NCI-H2171 (cell line): ENCODE results near the gene RALGAPA2.

Source experiments
- DNase-seq: peaks from one replicate; lab custom pipeline; 2025; lab: John Stamatoyannopoulos, UW

The RALGAPA2 gene

GRCh38 chr20:20432618-20433286 lies 279.7 kb downstream of the RALGAPA2 start:
- DNase-seq = no peak

- DNase-seq = no peak
Measured at GRCh38 chr20:20430066-20430465, 282.4 kb downstream of the RALGAPA2 start.

DNA sequence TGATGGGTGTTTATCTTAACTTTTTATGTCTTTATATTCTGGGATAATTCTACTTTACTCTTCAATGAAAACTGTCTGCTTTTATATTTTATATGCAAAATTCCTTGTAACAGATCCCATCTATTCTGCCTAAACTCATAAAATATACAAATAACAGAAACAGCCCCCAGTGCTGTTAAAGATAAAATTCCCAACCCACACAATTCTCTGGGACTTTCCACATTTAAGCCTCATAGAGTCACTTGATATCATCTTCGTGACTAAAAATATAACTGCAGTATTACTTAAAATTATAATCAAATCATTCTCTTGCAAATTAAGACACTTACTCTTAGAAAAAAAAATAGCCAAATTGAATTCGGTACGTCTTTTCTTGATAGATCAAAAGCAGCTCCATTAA lies 284.4 kb downstream of the RALGAPA2 start:
- no peak for DNase-seq

DNA sequence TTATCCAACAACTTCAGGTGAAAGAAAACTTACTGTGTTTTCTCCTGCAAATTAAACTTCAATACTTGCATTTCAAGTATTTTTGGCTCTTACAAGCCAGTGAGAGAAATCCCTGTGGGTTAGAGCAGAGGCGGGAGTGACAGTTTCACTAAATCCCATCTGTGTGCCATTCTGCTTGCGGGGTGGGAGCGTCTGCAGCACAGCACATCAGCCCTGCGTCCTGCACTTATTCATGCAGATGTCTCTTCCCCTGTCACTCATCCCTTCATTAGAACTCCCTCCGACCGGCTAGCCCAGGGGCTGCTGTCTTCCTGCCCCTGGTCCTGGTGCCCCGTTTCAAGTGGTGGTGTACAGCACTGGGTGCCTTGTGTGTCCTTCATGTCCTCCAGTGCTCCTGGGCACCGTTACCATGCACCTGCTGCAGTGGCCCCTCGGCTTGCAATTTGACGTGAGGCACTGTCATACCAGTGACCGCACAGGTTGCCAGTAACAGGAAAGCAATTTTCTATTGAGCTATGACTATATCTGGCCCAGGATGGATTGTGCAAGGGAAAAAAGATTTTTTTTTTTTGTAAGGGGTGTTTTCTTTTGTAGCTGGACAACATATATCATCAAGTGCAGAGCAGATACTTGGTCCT lies 285.1 kb downstream of the RALGAPA2 start:
- DNase-seq = peak; percentile 19

DNA sequence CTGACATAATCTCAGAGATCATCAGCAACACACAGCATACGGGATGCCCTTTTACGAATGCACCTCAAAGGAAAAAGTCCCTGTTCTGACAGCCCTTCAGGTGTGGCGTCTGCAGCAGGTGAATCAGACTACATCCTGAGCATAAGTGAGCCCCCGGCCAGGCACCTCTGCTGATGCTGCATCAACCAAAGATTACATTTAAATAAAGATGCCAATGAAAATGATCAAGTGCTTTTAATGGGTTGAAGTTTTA lies 285.9 kb downstream of the RALGAPA2 start:
- no peak for DNase-seq

GRCh38 chr20:20425823-20426654 lies 286.4 kb downstream of the RALGAPA2 start:
- DNase-seq = no peak

- DNase-seq = no peak
Measured at GRCh38 chr20:20423117-20423516, 289.3 kb downstream of the RALGAPA2 start.

DNA sequence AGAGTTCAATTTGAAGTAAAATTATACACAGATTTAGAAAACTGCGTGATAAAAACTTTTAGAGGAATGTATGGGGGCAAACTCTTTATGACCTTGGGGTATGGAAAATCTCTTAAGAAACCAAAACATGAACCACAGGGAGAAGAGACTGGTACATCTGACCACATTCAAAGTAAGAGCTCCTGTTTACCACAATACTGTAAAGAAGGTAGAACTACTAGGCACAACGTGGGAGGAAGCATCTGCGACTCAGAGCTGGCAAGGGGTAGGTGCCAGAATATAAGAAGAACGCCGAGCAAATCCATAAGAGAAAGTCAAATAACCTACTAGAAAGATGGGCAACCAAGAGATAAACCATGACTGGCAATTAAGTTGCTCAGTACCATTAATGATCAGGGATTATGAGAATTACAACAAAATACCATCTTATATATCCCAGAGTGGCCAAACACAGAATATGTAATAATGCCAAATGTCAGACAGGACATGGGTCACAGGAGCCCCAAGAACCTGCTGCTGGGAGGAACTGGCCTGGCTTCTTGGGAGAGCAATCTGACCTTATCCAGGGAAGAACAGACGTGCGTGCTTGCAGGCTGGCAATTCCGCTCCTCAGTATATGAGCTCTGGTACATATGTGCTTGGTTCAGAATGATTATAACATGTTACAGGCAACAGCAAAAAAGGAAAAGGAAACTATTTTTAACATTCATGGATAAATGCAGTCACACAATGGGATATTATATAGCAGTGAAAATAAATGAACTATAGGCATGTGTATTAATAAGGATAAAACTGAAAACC lies 294.4 kb downstream of the RALGAPA2 start:
- DNase-seq = no peak

DNA sequence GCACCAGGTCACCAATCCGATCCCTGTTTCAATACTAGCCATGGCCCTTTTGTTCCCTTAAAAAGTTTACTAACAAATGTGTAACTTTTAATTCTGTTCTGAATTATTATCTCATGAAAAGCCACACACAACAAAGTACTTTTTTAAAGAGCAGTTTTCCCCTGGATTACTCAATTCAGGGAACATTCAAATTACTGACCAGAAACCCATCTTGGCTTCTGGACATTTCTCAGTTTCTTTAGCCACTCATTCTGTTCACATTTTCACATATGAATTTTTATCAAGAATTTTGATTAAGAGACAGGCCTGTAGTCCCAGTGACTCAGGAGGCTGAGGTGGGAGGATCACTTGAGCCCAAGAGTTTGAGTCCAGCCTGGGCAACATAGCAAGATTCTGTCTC lies 297.1 kb downstream of the RALGAPA2 start:
- DNase-seq = no peak

DNA sequence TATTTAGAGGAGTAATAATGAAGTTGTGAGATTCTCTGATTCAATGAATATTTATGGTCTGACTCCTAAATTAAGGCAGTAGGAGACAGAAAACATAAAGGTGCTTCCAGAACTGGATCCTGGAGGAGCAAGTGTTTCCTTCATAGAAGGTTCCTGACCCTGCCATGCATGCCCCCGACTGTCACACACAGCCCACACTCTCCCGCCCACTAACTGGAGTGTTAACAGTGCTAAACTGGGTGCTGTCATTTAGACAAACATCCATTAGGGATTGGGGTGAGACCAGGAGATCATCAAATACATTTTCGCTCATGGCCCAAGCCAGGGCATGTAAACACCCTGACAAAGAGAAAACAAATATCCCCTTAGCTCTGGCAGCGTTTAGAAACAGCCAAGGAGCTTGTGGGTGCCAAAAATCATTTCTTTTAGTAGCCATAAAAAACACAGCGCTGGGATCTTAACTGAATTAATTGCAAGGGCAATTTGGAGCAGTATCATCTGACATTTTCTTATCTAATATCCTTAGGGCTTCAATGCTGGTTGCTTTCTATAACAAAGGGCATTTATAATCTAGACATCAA lies 297.7 kb downstream of the RALGAPA2 start:
- DNase-seq = no peak

GRCh38 chr20:20413810-20414281 lies 298.6 kb downstream of the RALGAPA2 start:
- DNase-seq = no peak

DNA sequence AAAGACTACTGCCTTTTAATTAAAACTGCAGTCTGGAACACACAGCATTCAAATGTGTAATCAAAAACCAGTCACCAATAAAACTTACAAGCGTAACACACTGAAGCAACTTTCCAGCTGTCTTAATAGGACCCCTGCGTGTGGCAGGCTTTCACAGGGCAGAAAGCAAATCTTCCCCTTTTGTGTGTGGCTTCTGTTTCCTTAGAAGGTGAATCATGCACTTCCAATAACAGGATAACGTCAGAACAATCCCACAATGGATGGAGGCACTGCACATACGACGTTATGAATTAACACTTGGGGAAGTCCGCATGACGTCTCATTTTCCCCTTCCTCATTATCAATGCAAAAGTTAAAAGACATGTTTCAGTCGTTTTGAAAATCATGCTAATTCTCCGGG lies 299.7 kb downstream of the RALGAPA2 start:
- DNase-seq = no peak

DNA sequence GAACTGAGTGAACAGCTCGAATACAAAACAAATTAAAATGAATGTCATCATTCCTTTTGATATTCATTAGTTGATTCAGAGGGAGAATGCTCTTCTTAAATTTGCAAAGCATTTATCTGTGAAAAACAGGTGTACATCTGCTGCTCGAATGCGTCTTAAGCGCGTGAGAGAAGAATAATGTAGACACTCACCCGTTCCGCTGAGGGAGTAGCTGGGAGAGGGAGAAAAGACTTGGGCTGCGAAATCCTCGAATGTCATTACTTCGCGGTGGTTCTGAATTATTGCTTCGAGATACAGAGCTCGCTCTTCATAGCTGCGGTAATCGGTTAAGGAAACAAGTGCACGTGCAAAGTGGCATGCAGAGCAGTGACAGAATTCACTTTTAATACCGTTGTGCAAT lies 300.6 kb downstream of the RALGAPA2 start:
- peak; percentile 50 for DNase-seq

DNA sequence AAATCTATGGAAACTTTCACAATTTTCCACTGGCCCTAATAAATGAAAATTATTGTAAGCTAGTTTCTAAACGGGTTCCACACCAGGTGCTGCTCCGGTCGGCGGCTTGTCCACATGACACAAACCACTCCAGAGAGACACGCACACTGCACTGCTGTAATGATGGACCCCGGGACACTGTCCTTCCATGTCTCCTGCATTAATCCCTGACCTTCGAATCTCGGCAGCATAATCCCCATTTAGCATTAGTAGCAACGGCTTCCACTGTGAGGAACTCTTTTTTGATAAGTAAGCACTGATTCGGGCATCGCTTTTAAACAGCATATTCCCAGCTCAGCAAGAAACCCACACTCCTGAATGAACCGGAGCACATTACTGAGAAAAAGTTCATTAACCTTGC lies 301.0 kb downstream of the RALGAPA2 start:
- DNase-seq = peak; percentile 36

DNA sequence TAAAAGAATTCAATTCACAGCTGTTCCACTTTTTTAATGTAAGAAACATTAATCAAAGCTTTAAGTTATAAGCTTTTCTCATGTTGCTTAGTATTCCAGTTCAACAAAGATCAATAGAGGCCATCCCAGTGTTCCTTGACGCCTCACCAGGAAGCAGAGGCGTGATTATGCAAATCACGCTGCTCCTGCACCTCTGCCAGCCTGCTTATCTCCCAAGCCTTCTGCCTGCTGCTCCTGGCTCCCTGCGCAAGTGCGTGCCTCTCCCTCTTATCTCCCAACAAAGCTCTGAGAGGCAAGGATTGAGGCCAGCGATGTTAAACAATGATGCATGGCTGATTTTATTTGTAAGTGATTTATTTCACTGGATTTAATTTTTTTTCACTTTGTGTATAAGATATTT lies 301.8 kb downstream of the RALGAPA2 start:
- DNase-seq = peak; percentile 92

DNA sequence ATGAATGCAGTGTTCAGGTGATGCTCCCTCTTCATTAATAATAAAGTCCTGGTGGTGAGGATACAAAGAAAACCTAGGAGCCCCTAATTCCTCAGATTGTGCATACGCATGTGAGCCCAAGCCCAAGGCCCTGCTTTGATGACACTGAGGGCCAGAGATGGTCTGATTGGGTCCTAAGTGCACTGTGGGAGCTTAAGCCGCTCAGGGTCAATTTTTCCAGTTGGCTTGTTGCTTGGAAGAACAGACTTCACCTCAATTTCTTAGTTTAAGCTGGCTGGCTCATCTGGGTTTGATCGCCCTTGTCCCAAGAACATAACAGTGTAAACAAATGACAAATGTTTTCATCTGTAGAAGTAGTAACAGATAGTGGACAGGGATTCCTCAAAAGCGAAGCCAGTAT lies 303.1 kb downstream of the RALGAPA2 start:
- no peak for DNase-seq

- DNase-seq = peak; percentile 82
Measured at GRCh38 chr20:20407891-20408805, 304.3 kb downstream of the RALGAPA2 start.

- no peak for DNase-seq
Measured at GRCh38 chr20:20406306-20406705, 306.1 kb downstream of the RALGAPA2 start.

DNA sequence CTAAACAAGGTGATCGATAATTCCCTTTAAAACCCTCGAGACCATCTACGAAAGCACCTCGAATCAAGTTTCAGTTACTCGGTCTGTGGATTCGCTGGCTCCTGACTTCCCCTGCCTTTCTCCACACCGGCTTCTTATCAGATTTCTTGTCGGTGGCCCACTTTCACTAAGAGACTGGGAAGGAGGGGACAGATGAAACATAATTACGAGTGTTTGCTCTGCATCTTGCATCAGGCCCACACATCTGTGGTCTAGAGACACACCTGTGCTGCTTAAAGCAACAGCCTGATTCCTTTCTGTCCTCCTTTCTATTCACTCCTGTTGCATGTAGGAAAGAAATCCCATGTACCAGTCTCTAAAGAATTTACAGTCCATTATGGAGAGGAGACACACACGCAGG lies 306.8 kb downstream of the RALGAPA2 start:
- peak; percentile 82 for DNase-seq

DNA sequence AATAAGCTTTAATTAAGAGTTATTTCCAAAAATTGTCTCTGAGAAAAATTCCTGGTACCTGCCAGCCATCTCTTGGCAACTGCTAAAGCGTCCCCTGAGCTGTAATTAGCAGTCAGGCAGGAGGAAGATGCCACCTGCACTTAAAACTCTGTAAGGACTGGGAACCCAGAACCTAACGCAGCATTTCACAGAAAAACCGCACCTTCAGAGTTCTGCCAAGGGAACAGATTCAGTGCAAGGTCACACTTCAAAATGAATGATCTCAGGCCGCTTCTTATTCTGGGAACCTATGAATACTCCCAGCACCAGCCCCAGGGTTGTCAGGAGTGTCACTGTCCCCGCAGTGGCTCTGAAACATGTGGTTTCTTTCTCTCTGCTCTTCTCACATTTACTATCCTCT lies 307.8 kb downstream of the RALGAPA2 start:
- no peak for DNase-seq

- no peak for DNase-seq
Measured at GRCh38 chr20:20401991-20402390, 310.5 kb downstream of the RALGAPA2 start.
